GM12878 (cell line): ENCODE measurements around the gene NUP50. TPM values are rescaled to one million over a fixed set of nuclear protein-coding genes. Genes with fewer than 3 reads are reported as not detected.

ENCODE experiments used
- EGR1 ChIP-seq, 2 experiments: IDR thresholded peaks; 1 replicate in 1 of 2; 2 replicates in 1 of 2; pipeline ENCODE4 v1.6.1; 2011 to 2012; ENCODE audit warnings: low read depth in 2 of 2, low read length in 2 of 2, borderline replicate concordance in 1 of 2, mild to moderate bottlenecking in 1 of 2, moderate library complexity in 1 of 2
- HDGF ChIP-seq: fragments of 450-650 bp; IDR thresholded peaks from 2 replicates; pipeline ENCODE4 v1.6.1; 2016; ENCODE audit warnings: antibody characterized with exemption
- JUNB ChIP-seq: IDR thresholded peaks from 2 replicates; pipeline ENCODE4 v1.6.1; 2016; ENCODE audit warnings: antibody characterized with exemption, mild to moderate bottlenecking
- JUND ChIP-seq: IDR thresholded peaks from 2 replicates; pipeline ENCODE4 v1.6.1; 2012; ENCODE audit warnings: low read depth, mild to moderate bottlenecking, low read length, improper control_type of control experiment, moderate library complexity
- KAT2A ChIP-seq: conservative IDR thresholded peaks from 2 replicates; pipeline ENCODE4 v1.6.1; 2011; ENCODE audit warnings: low read depth, low read length; ENCODE audit not compliant: control insufficient read depth
- NKRF ChIP-seq: fragments of 450-650 bp; conservative IDR thresholded peaks from 2 replicates; pipeline ENCODE4 v1.6.1; 2017; ENCODE audit warnings: mild to moderate bottlenecking, moderate library complexity
- POLR2AphosphoS2 ChIP-seq: IDR thresholded peaks from 2 replicates; pipeline ENCODE4 v1.6.1; 2011; ENCODE audit warnings: low read depth, mild to moderate bottlenecking, low read length, improper control_type of control experiment, moderate library complexity
- RELB ChIP-seq: fragments of 450-650 bp; IDR thresholded peaks from 2 replicates; pipeline ENCODE4 v1.6.1; 2017; ENCODE audit warnings: low read depth, mild to moderate bottlenecking, moderate library complexity
- REST ChIP-seq: IDR thresholded peaks from 2 replicates; pipeline ENCODE4 v1.6.1; 2012; ENCODE audit warnings: mild to moderate bottlenecking, low read depth, low read length
- SREBF1 ChIP-seq: IDR thresholded peaks from 2 replicates; pipeline ENCODE4 v1.6.1; 2012; ENCODE audit warnings: mild to moderate bottlenecking, low read length
- SRF ChIP-seq, 2 experiments: IDR thresholded peaks; 2 replicates each; pipeline ENCODE4 v1.6.1; 2011; ENCODE audit warnings: low read depth in 2 of 2, low read length in 2 of 2, mild to moderate bottlenecking in 1 of 2, moderate library complexity in 1 of 2
- STAT1 ChIP-seq: fragments of 450-650 bp; conservative IDR thresholded peaks from 2 replicates; pipeline ENCODE4 v1.6.1; 2014; ENCODE audit warnings: antibody characterized with exemption, mild to moderate bottlenecking
- STAT3 ChIP-seq: IDR thresholded peaks from 2 replicates; pipeline ENCODE4 v1.6.1; 2011; ENCODE audit warnings: low read depth, low read length, improper control_type of control experiment
- TBL1XR1 ChIP-seq: IDR thresholded peaks from 2 replicates; pipeline ENCODE4 v1.6.1; 2012; ENCODE audit warnings: low read depth, low read length, improper control_type of control experiment
- USF2 ChIP-seq: IDR thresholded peaks from 2 replicates; pipeline ENCODE4 v1.6.1; 2011; ENCODE audit warnings: low read depth, low read length, improper control_type of control experiment, borderline replicate concordance
- ZNF207 ChIP-seq: fragments of 450-650 bp; IDR thresholded peaks from 2 replicates; pipeline ENCODE4 v1.6.1; 2014; ENCODE audit warnings: antibody characterized with exemption, mild to moderate bottlenecking, borderline replicate concordance
- ZNF592 ChIP-seq: fragments of 450-650 bp; IDR thresholded peaks from 2 replicates; pipeline ENCODE4 v1.6.1; 2017; ENCODE audit warnings: mild to moderate bottlenecking, moderate library complexity
- polyA plus RNA-seq, 11 experiments: library from polyadenylated mRNA; depleted of rRNA in 4 of 11; unstranded in 6 of 11; stranded (reverse) in 5 of 11; fragments of >200 nt; fragmentation: Nextera tagmentation in 4 of 11; fragmentation: Illumina TruSeq in 1 of 11; extraction: Ambion mirVana in 4 of 11; extraction: Trizol in 1 of 11; gene quantifications; 1 replicate in 1 of 11; 2 replicates in 10 of 11; pipeline versions ENCODE4 v1.2.1 to v1.2.3, GENCODE V29; 2011 to 2016; ENCODE audit warnings: inconsistent platforms in 2 of 11, missing spikeins in 2 of 11, low read depth in 1 of 11
- total RNA-seq, 4 experiments: library from RNA; depleted of rRNA in 3 of 4; stranded (reverse); fragments of >200 nt in 3 of 4; fragmentation: Illumina TruSeq in 1 of 4; extraction: Trizol in 1 of 4; gene quantifications; 2 replicates each; pipeline versions ENCODE4 v1.2.1 to v1.2.3, GENCODE V29; 2013 to 2021

The NUP50 gene
- total and polyA plus RNA-seq, 10 of the 15 experiments (the other 5 are each of a cell fraction or from before 2014, with no cell fraction given) = 36.8 to 125 (median 78.8) TPM

- TF ChIP-seq STAT3 (no peak), ZNF207 (peak; percentile 78), USF2 (no peak), RELB (peak; percentile 85), JUND (0 out of 2 replicates have a peak, but pooled peaks have one; percentile 9), SRF (IDR thresholded peaks at IDR 0.05; ENCODE audit: low read depth in 2 of 2, low read length in 2 of 2) (no peak), HDGF (no peak), TBL1XR1 (no peak), JUNB (peak; percentile 72), STAT1 (no peak), KAT2A (no peak), REST (no peak), ZNF592 (no peak), SREBF1 (no peak), NKRF (no peak; the same call in none of the 2 replicates), EGR1 (IDR thresholded peaks at IDR 0.05; ENCODE audit: borderline replicate concordance in 1 of 2, low read depth in 2 of 2, low read length in 2 of 2) (peak in 1 of 2 experiments; percentile 60; a peak in 2 of 3 replicates), POLR2AphosphoS2 (peak; percentile 15; the same call in 1 of the 2 replicates)
These were observed 71.5 kb downstream of the NUP50 start (continued) for GRCh38 chr22:45235101-45235777.
